Common myeloid progenitor, CD34-positive (primary cell): ENCODE data around the gene TBL3.

Experiments used
- CTCF ChIA-PET: fragments of 350-600 bp; sonication (Branson Sonifier 250); formaldehyde crosslinking; loops from one replicate; lab custom pipeline; 2021; ENCODE audit warnings: antibody characterized with exemption; lab: Charles Lee
- POLR2A ChIA-PET: fragments of 350-600 bp; sonication (Branson Sonifier 250); formaldehyde crosslinking; loops from one replicate; lab custom pipeline; 2021; ENCODE audit warnings: antibody characterized with exemption; lab: Charles Lee
- DNase-seq, 3 donors: peaks; one replicate each; pipeline versions ENCODE4 v3.0.0 to v3.0.0-alpha.2; 2013
- H3K27ac ChIP-seq, 2 experiments: 1 replicate in 1 of 2; 2 replicates in 1 of 2; pipeline ENCODE4 v1.7.0; 2013; ENCODE audit warnings: inconsistent platforms in 2 of 2, low read length in 2 of 2, mild to moderate bottlenecking in 2 of 2, low read depth in 1 of 2, moderate library complexity in 1 of 2; ENCODE audit not compliant: severe bottlenecking in 2 of 2, insufficient read depth in 1 of 2, poor library complexity in 1 of 2
- H3K27me3 ChIP-seq, 5 experiments: replicated peaks in 2 of 5; 1 replicate in 3 of 5; 2 replicates in 2 of 5; pipeline versions ENCODE4 v1.6.1 to v1.7.0; 2013; ENCODE audit warnings: low read length in 4 of 5, mild to moderate bottlenecking in 2 of 5, moderate library complexity in 2 of 5, inconsistent platforms in 1 of 5; ENCODE audit not compliant: insufficient read depth in 5 of 5, control insufficient read depth in 4 of 5
- H3K36me3 ChIP-seq, 4 experiments: 1 replicate in 2 of 4; 2 replicates in 2 of 4; pipeline versions ENCODE4 v1.6.1 to v1.7.0; 2013; ENCODE audit warnings: low read length in 3 of 4, control low read depth in 1 of 4, mild to moderate bottlenecking in 1 of 4; ENCODE audit not compliant: control insufficient read depth in 4 of 4, insufficient read depth in 4 of 4
- H3K4me1 ChIP-seq, 4 experiments: 1 replicate in 3 of 4; 2 replicates in 1 of 4; pipeline versions ENCODE4 v1.6.1 to v1.7.1; 2013; ENCODE audit warnings: low read length in 3 of 4, mild to moderate bottlenecking in 3 of 4, control low read depth in 1 of 4, inconsistent platforms in 1 of 4, moderate library complexity in 1 of 4; ENCODE audit not compliant: control insufficient read depth in 4 of 4, insufficient read depth in 4 of 4; ENCODE audit errors: control extremely low read depth in 1 of 4
- H3K4me3 ChIP-seq, 7 experiments: 1 replicate in 4 of 7; 2 replicates in 3 of 7; pipeline versions ENCODE4 v1.5.1 to v1.7.0; 2013; ENCODE audit warnings: mild to moderate bottlenecking in 7 of 7, low read length in 6 of 7, moderate library complexity in 6 of 7, inconsistent platforms in 2 of 7, low read depth in 2 of 7, control low read depth in 1 of 7; ENCODE audit not compliant: insufficient read depth in 4 of 7, control insufficient read depth in 1 of 7; ENCODE audit errors: extremely low read depth in 1 of 7
- H3K9me3 ChIP-seq, 5 experiments: 1 replicate in 4 of 5; 2 replicates in 1 of 5; pipeline versions ENCODE4 v1.6.1 to v1.7.1; 2013; ENCODE audit warnings: low read length in 4 of 5, mild to moderate bottlenecking in 2 of 5, inconsistent platforms in 1 of 5, low read depth in 1 of 5, moderate library complexity in 1 of 5; ENCODE audit not compliant: control insufficient read depth in 4 of 5, insufficient read depth in 2 of 5; ENCODE audit errors: control extremely low read depth in 1 of 5
- WGBS: methylation state at CpG from one replicate; pipeline ENCODE4 v1.1.5; 2013; ENCODE audit not compliant: insufficient coverage; 5-methylcytosine and 5-hydroxymethylcytosine counted together

TBL3 gene

DNA sequence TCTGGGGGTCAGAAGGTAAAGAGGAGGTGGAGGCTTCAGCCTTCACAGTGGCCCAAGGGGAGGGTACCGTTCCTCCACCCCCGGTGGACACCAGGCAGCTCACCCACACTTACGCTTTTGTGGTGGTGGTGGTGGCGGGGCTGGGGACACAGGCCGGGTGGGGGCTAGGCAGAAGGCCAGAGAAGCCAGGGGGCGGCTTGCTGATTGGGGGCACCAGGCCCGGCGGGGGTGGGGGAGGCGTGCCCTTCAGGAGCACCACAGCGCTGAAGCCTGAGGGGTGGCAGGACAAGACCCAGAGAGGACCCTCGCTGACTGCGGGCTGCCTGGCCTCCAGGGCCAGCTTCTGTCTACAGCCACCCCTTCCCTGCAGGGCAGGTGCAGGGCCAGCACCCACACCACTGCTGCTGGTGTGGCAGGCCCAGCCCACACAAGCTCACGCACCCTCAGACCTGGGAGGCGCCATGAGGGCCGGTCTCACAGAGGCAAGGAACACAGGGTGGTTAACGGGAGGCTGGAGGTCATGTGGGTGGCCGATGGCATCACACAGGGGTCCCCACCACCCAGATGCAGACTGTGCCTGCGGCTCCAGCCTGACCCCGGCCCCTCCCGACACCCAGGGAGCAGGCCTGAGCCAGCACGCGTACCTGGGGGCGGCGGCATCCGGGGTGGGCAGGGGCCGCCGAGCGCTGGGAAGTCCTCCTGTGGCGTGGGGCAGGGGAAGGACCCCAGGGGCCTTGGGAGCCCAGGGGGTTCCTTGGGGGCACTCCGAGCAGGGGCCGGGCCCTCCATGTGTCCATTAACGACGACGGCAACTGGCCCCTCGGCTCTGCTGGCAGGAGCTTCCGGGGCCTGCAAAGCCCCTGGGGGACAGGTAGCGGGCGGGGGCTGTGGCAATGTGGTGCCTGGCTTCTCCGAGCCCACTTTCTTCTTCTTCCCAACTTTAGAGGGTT is 27.3 kb downstream of the TBL3 start:
- Histone ChIP-seq H3K27ac (no peak overlapping the region), H3K9me3 (no peaks in the 10 kb centered on the region), H3K4me3 (no peak overlapping the region), H3K27me3 (no peaks in the 10 kb centered on the region), H3K36me3 (peaks cover 0 to 69% (median 54%) of the 10 kb centered on the region in 4 experiments), H3K4me1 (peaks cover 0 to 9% (median 6%) of the 10 kb centered on the region in 4 experiments)
- WGBS, result 97% methylated on average over 26 of the region's 39 CpGs
- CTCF ChIA-PET, result interaction anchor here (1.4 to 1.5 kb wide), 2 partner anchors 14 to 156 kb away, joined by 3 to 4 read pairs; partner anchors contain the start of gene TRAF7
- no peak for DNase-seq
- POLR2A ChIA-PET, result interaction anchor here (1.0 kb wide), 1 partner anchor 156 kb away, joined by 3 read pairs; the partner anchor contains the start of gene TRAF7

DNA sequence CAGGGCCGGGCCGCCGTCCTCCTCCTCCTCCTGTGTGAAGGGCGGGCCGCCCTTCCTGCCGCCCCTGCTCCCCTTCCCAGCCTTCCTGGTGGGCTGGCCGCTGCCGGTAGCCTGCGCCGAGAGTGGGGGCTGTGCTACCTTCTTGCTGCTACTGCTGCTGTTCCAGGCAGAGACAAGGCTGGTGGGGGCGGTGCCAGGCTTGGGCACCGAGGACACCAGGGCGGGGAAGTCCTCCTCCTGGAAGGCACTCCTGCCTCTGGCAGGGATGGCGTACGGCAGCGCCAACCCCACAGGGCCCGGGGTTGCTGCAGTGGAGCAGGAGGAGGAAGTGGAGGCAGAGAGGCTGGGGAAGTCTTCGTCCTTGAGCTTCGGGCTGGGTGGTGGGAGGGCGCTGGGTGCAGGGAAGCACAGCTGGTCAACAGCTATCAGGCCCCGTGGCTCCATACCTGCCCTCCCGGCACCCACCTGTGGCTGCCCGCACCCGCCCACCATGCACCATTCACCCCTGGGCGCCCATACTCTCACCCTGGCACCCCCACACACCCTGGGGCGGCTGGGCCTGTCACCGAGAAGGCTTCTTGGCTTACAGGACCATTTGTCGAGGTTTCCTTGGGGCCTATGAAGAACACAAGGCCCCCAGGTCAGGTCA is 28.1 kb downstream of the TBL3 start:
- no peak for DNase-seq
- peaks cover 0 to 17% (median 14%) of the 10 kb centered on the region in 4 experiments for H3K4me1 ChIP-seq
- ChIA-PET CTCF (interaction anchor here (1.4 kb wide), 1 partner anchor 155 kb away, joined by 3 read pairs; the partner anchor contains the start of gene TRAF7), POLR2A (no interaction called here)
- H3K27me3 ChIP-seq, result no peaks in the 10 kb centered on the region
- H3K36me3 ChIP-seq, result peaks cover 0 to 69% (median 54%) of the 10 kb centered on the region in 4 experiments
- WGBS, result 97% methylated on average over 20 of the region's 28 CpGs
- no peak overlapping the region for H3K27ac ChIP-seq
- H3K4me3 ChIP-seq, result no peak overlapping the region
- H3K9me3 ChIP-seq, result no peaks in the 10 kb centered on the region

DNA sequence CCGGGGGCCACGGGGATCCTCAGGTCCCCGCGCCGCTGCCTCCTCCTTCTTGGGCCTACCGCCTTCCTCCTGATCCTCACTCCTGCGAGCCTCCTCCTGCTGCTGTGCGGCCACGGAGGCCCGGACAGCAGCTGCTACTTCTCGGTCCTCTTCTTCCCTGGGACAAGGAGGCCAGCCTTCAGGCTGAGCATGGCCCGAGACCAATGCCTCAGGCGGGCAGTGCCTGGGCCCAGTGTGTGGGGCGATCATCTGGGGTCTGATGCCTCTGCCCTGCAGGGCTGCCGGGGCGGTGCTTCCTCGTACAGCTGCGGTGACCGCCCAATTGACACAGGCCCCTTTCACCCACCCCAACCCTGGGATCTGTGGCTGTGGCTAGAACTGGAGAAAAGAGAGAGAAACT is 29.2 kb downstream of the TBL3 start:
- 96% methylated on average over 11 of the region's 19 CpGs for WGBS
- no peaks in the 10 kb centered on the region for H3K27me3 ChIP-seq
- POLR2A ChIA-PET, result no interaction called here
- no peak overlapping the region for H3K4me3 ChIP-seq
- CTCF ChIA-PET, result interaction anchor here (0.6 to 1.6 kb wide), 4 partner anchors 15 to 154 kb away, joined by 3 to 4 read pairs (median 4); partner anchors contain the start of genes NTHL1, TRAF7 and TSC2
- DNase-seq, result no peak
- H3K4me1 ChIP-seq, result peaks cover 0 to 28% (median 25%) of the 10 kb centered on the region in 4 experiments
- no peaks in the 10 kb centered on the region for H3K9me3 ChIP-seq
- peaks cover 0 to 69% (median 56%) of the 10 kb centered on the region in 4 experiments for H3K36me3 ChIP-seq
- no peak overlapping the region for H3K27ac ChIP-seq

DNA sequence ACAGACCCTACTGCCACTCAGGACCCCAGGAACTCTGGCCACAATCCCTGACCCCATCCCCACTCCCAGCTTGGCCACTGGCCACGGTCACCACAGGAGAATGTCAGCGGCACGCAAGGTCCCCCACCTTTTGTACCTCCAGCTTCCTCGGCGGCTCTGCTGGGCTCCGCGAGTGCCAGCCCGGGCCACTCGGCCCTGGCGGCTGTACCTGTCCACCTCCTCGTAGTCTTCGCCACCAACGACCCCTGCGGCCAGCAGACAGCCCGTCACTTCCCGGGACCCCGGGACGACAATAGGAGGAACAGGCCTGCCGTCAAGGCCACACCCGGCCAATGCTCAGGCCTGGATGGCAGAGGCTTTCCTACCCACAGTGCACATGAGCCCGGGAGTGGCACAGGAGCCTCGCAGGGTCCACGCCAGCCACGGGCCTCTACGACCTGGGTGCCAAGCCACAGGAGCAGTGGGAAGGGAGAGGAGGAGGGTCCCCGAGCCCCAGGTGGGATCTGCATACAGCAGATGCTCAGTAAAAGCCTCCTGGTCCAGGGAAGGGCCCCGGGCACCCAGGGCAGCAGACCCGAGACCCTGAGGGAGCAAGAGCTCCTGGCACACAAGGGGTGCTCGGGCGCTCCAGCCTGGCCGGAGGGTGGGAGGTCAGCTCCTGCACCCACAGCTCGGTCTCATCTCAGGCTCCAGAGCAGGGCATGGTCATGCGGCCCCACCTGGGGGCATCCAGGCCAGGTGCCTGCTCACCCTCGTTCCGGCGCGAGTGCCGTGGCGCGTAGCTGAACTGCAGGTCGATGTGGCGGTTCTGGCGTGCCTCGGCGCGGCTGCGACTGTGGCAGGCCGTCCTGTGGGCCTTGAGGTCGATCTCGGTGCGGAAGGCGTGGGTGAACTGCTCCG is 29.9 kb downstream of the TBL3 start:
- DNase-seq, result no peak
- H3K4me3 ChIP-seq, result no peak overlapping the region
- 96% methylated on average over 49 of the region's 53 CpGs for WGBS
- ChIA-PET CTCF (interaction anchor here (1.3 to 2.4 kb wide), 3 partner anchors 15 to 152 kb away, joined by 4 to 6 read pairs (median 4); no protein-coding TSS in a partner anchor), POLR2A (no interaction called here)
- H3K36me3 ChIP-seq, result peaks cover 0 to 74% (median 55%) of the 10 kb centered on the region in 4 experiments
- no peak overlapping the region for H3K27ac ChIP-seq
- H3K4me1 ChIP-seq, result peaks cover 0 to 35% (median 31%) of the 10 kb centered on the region in 4 experiments
- H3K27me3 ChIP-seq, result no peaks in the 10 kb centered on the region
- no peaks in the 10 kb centered on the region for H3K9me3 ChIP-seq

DNA sequence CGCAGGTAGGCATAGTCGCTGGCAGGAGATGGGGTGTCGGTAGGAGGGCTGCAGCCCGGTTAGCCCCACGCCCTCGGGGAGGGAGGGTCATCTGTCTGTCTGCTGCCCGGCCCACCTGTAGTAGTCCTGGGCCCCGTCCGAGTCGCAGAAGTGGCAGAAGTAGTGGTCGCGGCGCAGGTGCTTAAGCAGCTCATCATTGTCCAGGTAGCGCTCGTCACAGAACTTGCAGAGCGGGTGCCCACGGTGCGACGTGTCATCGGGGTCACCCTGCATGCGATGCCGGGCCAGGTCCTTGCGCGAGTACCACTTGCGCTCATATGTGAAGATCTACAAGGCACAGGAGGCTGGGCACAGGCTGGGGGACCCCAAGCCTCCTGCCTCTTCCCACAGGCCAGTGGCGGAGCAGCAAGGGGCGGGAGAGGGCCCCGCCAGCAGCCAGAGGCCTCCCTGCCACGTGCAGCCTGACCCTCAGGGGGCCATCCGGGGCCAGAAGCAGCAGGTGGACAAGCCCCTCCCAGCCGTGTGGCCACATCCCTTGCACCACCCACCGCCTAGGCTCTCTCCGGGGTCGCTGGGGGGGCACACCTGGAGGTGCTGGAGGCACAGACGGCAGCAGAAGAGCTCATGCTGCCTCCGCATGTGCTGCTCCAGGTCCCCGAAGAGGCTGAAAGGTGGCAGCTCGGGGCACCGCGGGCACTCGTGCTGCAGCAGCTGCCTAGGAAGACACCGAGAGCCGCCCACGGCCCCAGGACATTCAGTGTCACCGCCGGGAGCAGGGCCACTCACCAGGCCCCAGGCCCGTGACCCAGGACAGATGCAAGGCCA is 30.8 kb downstream of the TBL3 start:
- WGBS, result 96% methylated on average over 46 of the region's 47 CpGs
- Histone ChIP-seq H3K36me3 (peaks cover 0 to 76% (median 48%) of the 10 kb centered on the region in 4 experiments), H3K27me3 (no peaks in the 10 kb centered on the region), H3K4me1 (peaks cover 0 to 44% (median 40%) of the 10 kb centered on the region in 4 experiments), H3K4me3 (no peak overlapping the region), H3K27ac (no peak overlapping the region), H3K9me3 (no peaks in the 10 kb centered on the region)
- ChIA-PET CTCF (interaction anchor here (0.9 to 6.9 kb wide), 13 partner anchors 6 to 151 kb away, joined by 3 to 80 read pairs (median 6); partner anchors contain the start of genes RAB26 and TRAF7), POLR2A (interaction anchor here (1.7 to 3.4 kb wide), 2 partner anchors 38 to 152 kb away, joined by 5 to 15 read pairs; partner anchors contain the start of genes RPS2 and TRAF7)
- DNase-seq, result no peak
